CD4-positive, alpha-beta T cell treated with Interleukin-15 for 1 hour (primary cell): Measurements from ENCODE around the gene SLC7A9.
"Not testable (repeated sequence)": the region's sequence is repeated elsewhere in the genome, so short reads cannot be mapped to it uniquely, and the experiment has no call there.

Experiments used
- DNase-seq: peaks from one replicate; pipeline ENCODE4 v3.0.0-alpha.2; 2020

Gene SLC7A9

GRCh38 chr19:32881766-32882165 lies 12.2 kb upstream of the SLC7A9 start:
- DNase-seq: no peak

GRCh38 chr19:32880622-32881021 lies 11.1 kb upstream of the SLC7A9 start:
- DNase-seq: no peak

- no peak for DNase-seq
Measured at GRCh38 chr19:32879741-32880140, 10.2 kb upstream of the SLC7A9 start.

- DNase-seq: no peak
Measured at GRCh38 chr19:32878988-32879387, 9.4 kb upstream of the SLC7A9 start.

- no peak for DNase-seq
Measured at GRCh38 chr19:32877977-32878745, 8.6 kb upstream of the SLC7A9 start.

- no peak for DNase-seq
Measured at GRCh38 chr19:32877323-32877912, 7.9 kb upstream of the SLC7A9 start.

GRCh38 chr19:32876919-32877285 lies 7.3 kb upstream of the SLC7A9 start:
- no peak for DNase-seq

- no peak for DNase-seq
Measured at GRCh38 chr19:32876236-32876918, 6.8 kb upstream of the SLC7A9 start.

GRCh38 chr19:32875428-32875827 lies 5.9 kb upstream of the SLC7A9 start:
- no peak for DNase-seq

GRCh38 chr19:32874605-32875004 lies 5.0 kb upstream of the SLC7A9 start:
- DNase-seq: no peak

- DNase-seq: no peak
Measured at GRCh38 chr19:32873247-32873959, 3.8 kb upstream of the SLC7A9 start.

- DNase-seq: no peak
Measured at GRCh38 chr19:32872391-32872790, 2.8 kb upstream of the SLC7A9 start.

GRCh38 chr19:32870981-32871451 lies 1.4 kb upstream of the SLC7A9 start:
- DNase-seq: no peak

- DNase-seq: no peak
Measured at GRCh38 chr19:32869966-32870573, 503 bp upstream of the SLC7A9 start.

- DNase-seq: no peak
Measured at GRCh38 chr19:32868206-32868950, 1.2 kb downstream of the SLC7A9 start.

GRCh38 chr19:32867436-32867835 lies 2.1 kb downstream of the SLC7A9 start:
- DNase-seq: not testable (repeated sequence)

- no peak for DNase-seq
Measured at GRCh38 chr19:32866564-32867265, 2.9 kb downstream of the SLC7A9 start.

- DNase-seq: no peak
Measured at GRCh38 chr19:32866061-32866460, 3.5 kb downstream of the SLC7A9 start.

GRCh38 chr19:32865326-32865725 lies 4.2 kb downstream of the SLC7A9 start:
- DNase-seq: no peak

GRCh38 chr19:32864318-32865007 lies 5.1 kb downstream of the SLC7A9 start:
- DNase-seq: no peak

- DNase-seq: no peak
Measured at GRCh38 chr19:32863841-32864240, 5.7 kb downstream of the SLC7A9 start.
